DND-41 (cell line): ENCODE measurements around the gene OSBP2.
"Not testable (repeated sequence)": the region's sequence is repeated elsewhere in the genome, so short reads cannot be mapped to it uniquely, and the experiment has no call there.

ENCODE experiments used
- ATAC-seq: fragments of 200-7000 bp; cut with Tn5 transposase; 3 replicates; pipeline ENCODE4 v1.9.1; 2021; ENCODE audit warnings: low read depth; ENCODE audit not compliant: insufficient read depth
- DNase-seq: peaks from one replicate; pipeline ENCODE4 v3.0.0-alpha.2; 2020
- H2AFZ ChIP-seq: 2 replicates; pipeline ENCODE4 v1.6.0; 2012; ENCODE audit warnings: low read depth, low read length
- H3K27ac ChIP-seq: 2 replicates; pipeline ENCODE4 v1.5.1; 2012; ENCODE audit warnings: low read length, inconsistent platforms
- H3K27me3 ChIP-seq: fragments of 200-600 bp; sonication (generic); 2 replicates; pipeline ENCODE4 v1.6.0; 2012; ENCODE audit warnings: low read length, mild to moderate bottlenecking, inconsistent platforms; ENCODE audit not compliant: insufficient read depth, poor library complexity
- H3K36me3 ChIP-seq: 2 replicates; pipeline ENCODE4 v1.5.1; 2012; ENCODE audit warnings: low read length, inconsistent platforms; ENCODE audit not compliant: insufficient read depth
- H3K4me1 ChIP-seq: 2 replicates; pipeline ENCODE4 v1.5.1; 2012; ENCODE audit warnings: mild to moderate bottlenecking, low read length; ENCODE audit not compliant: insufficient read depth
- H3K4me2 ChIP-seq: 2 replicates; pipeline ENCODE4 v1.6.0; 2012; ENCODE audit warnings: mild to moderate bottlenecking, moderate library complexity, low read length, inconsistent platforms; ENCODE audit not compliant: insufficient read depth
- H3K4me3 ChIP-seq, 2 experiments: fragments of 200-600 bp in 1 of 2; shearing (Covaris generic) in 1 of 2; 2 replicates each; pipeline ENCODE4 v1.5.1; 2012 to 2016; ENCODE audit warnings: inconsistent platforms in 2 of 2, low read length in 2 of 2, mild to moderate bottlenecking in 2 of 2, low read depth in 1 of 2, moderate library complexity in 1 of 2
- H3K79me2 ChIP-seq: 2 replicates; pipeline ENCODE4 v1.6.0; 2012; ENCODE audit warnings: low read length, inconsistent platforms; ENCODE audit not compliant: insufficient read depth
- H3K9ac ChIP-seq: 2 replicates; pipeline ENCODE4 v1.6.0; 2012; ENCODE audit warnings: low read depth, mild to moderate bottlenecking, inconsistent platforms, low read length, moderate library complexity
- H3K9me3 ChIP-seq: 2 replicates; pipeline ENCODE4 v1.5.1; 2012; ENCODE audit warnings: low read length, moderate library complexity, mild to moderate bottlenecking, inconsistent platforms; ENCODE audit not compliant: insufficient read depth, severe bottlenecking
- H4K20me1 ChIP-seq: 2 replicates; pipeline ENCODE4 v1.6.0; 2012; ENCODE audit warnings: low read length; ENCODE audit not compliant: insufficient read depth
- CTCF ChIP-seq: IDR thresholded peaks from 2 replicates; pipeline ENCODE4 v1.5.1; 2012; ENCODE audit warnings: borderline replicate concordance, low read length, moderate library complexity, mild to moderate bottlenecking; ENCODE audit not compliant: poor library complexity, severe bottlenecking; ENCODE audit errors: extremely low read depth
- EZH2 ChIP-seq: IDR thresholded peaks from 3 replicates; pipeline ENCODE4 v1.6.1; 2012; ENCODE audit warnings: borderline replicate concordance, low read depth, mild to moderate bottlenecking, moderate library complexity, low read length, inconsistent platforms; ENCODE audit not compliant: severe bottlenecking

The OSBP2 gene

GRCh38 chr22:30776476-30776875, 81.8 kb downstream of the OSBP2 start:
- ATAC-seq: no peak
- Histone ChIP-seq H4K20me1 (no peaks in the 10 kb centered on the region), H3K36me3 (no peaks in the 10 kb centered on the region), H3K9ac (no peak overlapping the region), H3K79me2 (no peaks in the 10 kb centered on the region), H3K27ac (no peak overlapping the region), H3K4me3 (no peak overlapping the region), H3K4me2 (no peak overlapping the region), H3K4me1 (no peaks in the 10 kb centered on the region), H3K9me3 (no peaks in the 10 kb centered on the region), H2AFZ (no peak overlapping the region), H3K27me3 (peaks cover 3% of the 10 kb centered on the region)
- TF ChIP-seq CTCF: no peak
- TF ChIP-seq EZH2: no peak
- no peak for DNase-seq

GRCh38 chr22:30777146-30777545, 82.5 kb downstream of the OSBP2 start:
- not testable (repeated sequence) for H3K79me2 ChIP-seq, H3K9ac ChIP-seq, H3K27me3 ChIP-seq, H3K36me3 ChIP-seq, H4K20me1 ChIP-seq, H3K4me1 ChIP-seq, H3K27ac ChIP-seq, DNase-seq, H3K9me3 ChIP-seq, H2AFZ ChIP-seq, H3K4me2 ChIP-seq, H3K4me3 ChIP-seq, ATAC-seq

- Histone ChIP-seq H3K4me2 (no peak overlapping the region), H3K4me1 (no peaks in the 10 kb centered on the region), H3K9me3 (no peaks in the 10 kb centered on the region), H3K27ac (no peak overlapping the region), H2AFZ (no peak overlapping the region), H4K20me1 (no peaks in the 10 kb centered on the region), H3K79me2 (no peaks in the 10 kb centered on the region), H3K9ac (no peak overlapping the region), H3K27me3 (no peaks in the 10 kb centered on the region), H3K4me3 (no peak overlapping the region), H3K36me3 (no peaks in the 10 kb centered on the region)
- TF ChIP-seq EZH2 (no peak), CTCF (no peak)
- ATAC-seq (no peak), DNase-seq (no peak)
These were observed 82.9 kb downstream of the OSBP2 start for GRCh38 chr22:30777587-30777986.

GRCh38 chr22:30778261-30778660, 83.6 kb downstream of the OSBP2 start:
- H3K4me2 ChIP-seq: no peak overlapping the region
- TF ChIP-seq CTCF: no peak
- no peak for TF ChIP-seq EZH2
- H3K4me1 ChIP-seq: no peaks in the 10 kb centered on the region
- no peaks in the 10 kb centered on the region for H3K79me2 ChIP-seq
- no peaks in the 10 kb centered on the region for H3K36me3 ChIP-seq
- no peaks in the 10 kb centered on the region for H3K27me3 ChIP-seq
- no peak for ATAC-seq
- no peak overlapping the region for H3K27ac ChIP-seq
- no peak for DNase-seq
- H3K9ac ChIP-seq: no peak overlapping the region
- H3K4me3 ChIP-seq: no peak overlapping the region
- H3K9me3 ChIP-seq: no peaks in the 10 kb centered on the region
- H2AFZ ChIP-seq: no peak overlapping the region
- H4K20me1 ChIP-seq: no peaks in the 10 kb centered on the region
